Measurements from ENCODE around the gene SCLY.

The SCLY gene

DNA sequence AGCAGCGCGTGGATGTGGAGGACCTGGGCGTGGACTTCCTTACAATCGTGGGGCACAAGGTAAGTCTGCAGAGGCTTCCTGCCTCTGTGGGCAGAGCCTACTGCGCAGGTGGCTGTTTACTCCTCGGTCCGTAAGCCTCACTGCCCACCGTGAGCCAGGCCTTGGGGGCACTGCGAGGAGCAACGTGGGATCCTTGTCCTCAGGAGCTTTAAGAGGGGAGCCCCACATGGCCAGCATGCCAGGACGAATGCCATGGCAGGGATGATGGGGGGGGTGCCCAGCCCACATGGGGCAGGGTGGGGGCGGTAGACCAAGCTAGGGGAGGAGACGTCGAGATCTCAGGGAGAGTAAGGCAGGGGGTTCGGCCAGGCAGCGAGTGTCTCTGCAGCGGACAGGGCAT lies 21.4 kb downstream of the SCLY start:
- no peak overlapping the region for H3K27ac ChIP-seq
- DNase-seq (ENCODE audit: low spot score): no peak
- no peak overlapping the region for H3K4me3 ChIP-seq
- TF ChIP-seq, protein P1, sequence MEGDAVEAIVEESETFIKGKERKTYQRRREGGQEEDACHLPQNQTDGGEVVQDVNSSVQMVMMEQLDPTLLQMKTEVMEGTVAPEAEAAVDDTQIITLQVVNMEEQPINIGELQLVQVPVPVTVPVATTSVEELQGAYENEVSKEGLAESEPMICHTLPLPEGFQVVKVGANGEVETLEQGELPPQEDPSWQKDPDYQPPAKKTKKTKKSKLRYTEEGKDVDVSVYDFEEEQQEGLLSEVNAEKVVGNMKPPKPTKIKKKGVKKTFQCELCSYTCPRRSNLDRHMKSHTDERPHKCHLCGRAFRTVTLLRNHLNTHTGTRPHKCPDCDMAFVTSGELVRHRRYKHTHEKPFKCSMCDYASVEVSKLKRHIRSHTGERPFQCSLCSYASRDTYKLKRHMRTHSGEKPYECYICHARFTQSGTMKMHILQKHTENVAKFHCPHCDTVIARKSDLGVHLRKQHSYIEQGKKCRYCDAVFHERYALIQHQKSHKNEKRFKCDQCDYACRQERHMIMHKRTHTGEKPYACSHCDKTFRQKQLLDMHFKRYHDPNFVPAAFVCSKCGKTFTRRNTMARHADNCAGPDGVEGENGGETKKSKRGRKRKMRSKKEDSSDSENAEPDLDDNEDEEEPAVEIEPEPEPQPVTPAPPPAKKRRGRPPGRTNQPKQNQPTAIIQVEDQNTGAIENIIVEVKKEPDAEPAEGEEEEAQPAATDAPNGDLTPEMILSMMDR (IDR thresholded peaks at IDR 0.05): no peak

DNA sequence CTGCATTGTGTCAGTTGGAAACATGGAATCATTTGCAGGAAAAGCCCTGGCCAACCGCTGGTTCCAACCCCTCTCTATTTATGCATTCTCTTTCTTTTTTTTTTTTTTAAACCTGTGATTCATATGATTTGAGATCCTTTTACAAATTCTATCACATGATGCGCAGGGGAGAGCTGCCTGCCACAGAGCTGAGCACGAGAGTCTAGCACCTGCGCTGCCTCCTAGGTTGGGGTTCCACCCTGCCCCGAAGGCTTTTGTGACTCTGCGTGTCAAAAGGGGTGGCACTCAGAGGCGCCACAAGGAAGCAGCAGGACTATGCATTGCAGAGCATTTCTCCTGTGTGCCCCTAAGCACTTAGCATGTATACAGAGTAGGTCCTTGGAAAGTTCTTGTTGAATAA lies 22.0 kb downstream of the SCLY start:
- Histone ChIP-seq H3K27ac (no peak overlapping the region), H3K4me3 (no peak overlapping the region)
- TF ChIP-seq, protein P1 (IDR thresholded peaks at IDR 0.05): no peak
- no peak for DNase-seq (ENCODE audit: low spot score)

DNA sequence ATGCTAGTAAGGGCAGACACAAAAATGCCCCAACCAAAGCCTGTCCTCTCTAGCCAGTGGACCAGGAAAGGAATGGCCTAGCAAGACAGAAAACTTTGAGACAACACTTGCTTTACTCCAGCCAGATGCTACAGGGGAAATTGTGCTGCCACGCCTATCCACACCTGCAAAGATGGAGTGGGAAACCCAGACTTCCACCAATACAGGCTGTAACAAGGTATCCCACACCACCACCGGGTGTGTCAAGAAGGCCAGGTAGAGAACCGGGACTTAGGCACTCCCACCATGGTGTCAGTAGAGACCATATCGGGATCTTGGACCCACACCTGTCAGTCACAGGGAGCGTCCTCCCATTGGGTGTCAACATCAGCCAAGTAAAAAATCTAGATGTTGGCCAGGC lies 23.1 kb downstream of the SCLY start:
- TF ChIP-seq, protein P1 (IDR thresholded peaks at IDR 0.05): no peak
- Histone ChIP-seq H3K27ac (no peak overlapping the region), H3K4me3 (no peak overlapping the region)
- DNase-seq (ENCODE audit: low spot score): no peak

GRCh38 chr2:238084761-238085160 lies 24.0 kb downstream of the SCLY start:
- no peak for DNase-seq (ENCODE audit: low spot score)
- Histone ChIP-seq H3K4me3 (no peak overlapping the region), H3K27ac (no peak overlapping the region)
- TF ChIP-seq, protein P1 (IDR thresholded peaks at IDR 0.05): no peak

DNA sequence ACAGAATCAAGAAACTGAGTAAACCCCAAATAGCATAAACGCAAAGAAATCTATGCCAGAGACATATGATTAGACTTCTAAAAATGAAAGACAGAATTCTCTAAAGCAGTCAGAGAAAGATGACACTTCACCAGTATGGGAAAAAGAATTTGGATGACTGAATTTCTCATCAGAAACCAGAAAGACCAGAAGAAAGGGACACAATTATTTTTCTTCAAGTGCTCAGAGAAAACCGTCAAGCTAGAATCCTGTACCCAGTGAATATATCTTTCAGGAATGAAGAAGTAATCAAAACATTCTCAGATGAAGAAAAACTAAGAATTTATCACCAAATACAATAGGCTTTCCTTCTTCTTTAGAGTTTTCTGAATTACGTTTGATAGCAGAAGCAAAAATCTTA lies 25.1 kb downstream of the SCLY start:
- Histone ChIP-seq H3K4me3 (no peak overlapping the region), H3K27ac (no peak overlapping the region)
- no peak for DNase-seq (ENCODE audit: low spot score)
- TF ChIP-seq, protein P1 (IDR thresholded peaks at IDR 0.05): no peak

GRCh38 chr2:238087211-238087610 lies 26.4 kb downstream of the SCLY start:
- Histone ChIP-seq H3K27ac (no peak overlapping the region), H3K4me3 (no peak overlapping the region)
- TF ChIP-seq, protein P1 (IDR thresholded peaks at IDR 0.05): no peak
- no peak for DNase-seq (ENCODE audit: low spot score)

DNA sequence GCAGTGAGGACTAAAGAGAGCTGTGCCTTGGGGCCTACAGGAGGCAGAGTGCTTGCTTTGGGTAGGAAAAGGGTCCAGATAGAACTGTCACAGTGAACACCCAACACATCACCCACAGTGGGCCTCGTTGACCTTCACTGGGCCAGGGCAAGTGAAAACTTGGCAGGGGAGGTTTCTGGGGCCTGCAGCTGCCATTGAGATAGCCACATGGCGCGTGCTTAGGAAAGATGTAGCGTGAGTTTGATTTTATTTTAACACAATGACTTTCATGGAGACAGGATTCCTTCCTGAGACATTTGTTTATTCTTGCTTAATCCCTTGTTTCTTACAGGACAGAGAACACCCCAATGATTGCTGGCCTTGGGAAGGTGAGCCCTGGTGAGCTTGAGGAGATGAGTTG lies 30.1 kb downstream of the SCLY start:
- Histone ChIP-seq H3K4me3 (no peak overlapping the region), H3K27ac (no peak overlapping the region)
- TF ChIP-seq, protein P1 (IDR thresholded peaks at IDR 0.05): no peak
- no peak for DNase-seq (ENCODE audit: low spot score)

Measured in coronary artery (tissue), 2 donors.